22Rv1 (cell line): ENCODE data around the gene CCDC182.

Experiments used
- H3K27ac ChIP-seq: fragments of 450-650 bp; 2 replicates; pipeline ENCODE4 v1.5.1; 2017
- CTCF ChIP-seq: fragments of 450-650 bp; IDR thresholded peaks from 2 replicates; pipeline ENCODE4 v1.5.1; 2017; ENCODE audit warnings: mild to moderate bottlenecking
- ZFX ChIP-seq: fragments of 450-650 bp; IDR thresholded peaks from 2 replicates; pipeline ENCODE4 v1.6.1; 2017; ENCODE audit warnings: antibody characterized with exemption, borderline replicate concordance

Gene CCDC182

GRCh38 chr17:57745242-57745641, at the start of gene CCDC182:
CCDC182 (minus strand) TSS chr17:57745299; CDS start chr17:57745272, 27 bp downstream.
- TF ChIP-seq CTCF, result no peak
- no peak for TF ChIP-seq ZFX
- no peak within 1 kb of the TSS for H3K27ac ChIP-seq

- TF ChIP-seq CTCF (no peak), ZFX (no peak)
- H3K27ac ChIP-seq, result no peak overlapping the region
Observed at GRCh38 chr17:57794841-57795240, 49.7 kb upstream of the CCDC182 start.

GRCh38 chr17:57788725-57789124, 43.6 kb upstream of the CCDC182 start:
- no peak overlapping the region for H3K27ac ChIP-seq
- TF ChIP-seq ZFX (no peak), CTCF (no peak)

GRCh38 chr17:57785022-57785421, 39.9 kb upstream of the CCDC182 start:
- no peak overlapping the region for H3K27ac ChIP-seq
- TF ChIP-seq ZFX (no peak), CTCF (no peak)

GRCh38 chr17:57784226-57784895, 39.3 kb upstream of the CCDC182 start:
- no peak for TF ChIP-seq CTCF

GRCh38 chr17:57783338-57783742, 38.2 kb upstream of the CCDC182 start:
- peak; percentile 97 for TF ChIP-seq CTCF
- no peak for TF ChIP-seq ZFX
- no peak overlapping the region for H3K27ac ChIP-seq

More at GRCh38 chr17:57784226-57784895, 39.3 kb upstream of the CCDC182 start:
- H3K27ac ChIP-seq, result no peak overlapping the region

- no peak for TF ChIP-seq CTCF
- no peak for TF ChIP-seq ZFX
Observed at GRCh38 chr17:57782647-57783337, 37.7 kb upstream of the CCDC182 start.

More at GRCh38 chr17:57782647-57783337, 37.7 kb upstream of the CCDC182 start:
- no peak overlapping the region for H3K27ac ChIP-seq
